WTC11 (cell line): ENCODE measurements around the gene MTMR10. TPM values are rescaled to one million over a fixed set of nuclear protein-coding genes. Genes with fewer than 3 reads are reported as not detected.

Experiments used
- ATAC-seq: fragments of 200-7000 bp; cut with Tn5 transposase; 2 replicates; pipeline ENCODE4 v1.10.0; 2021; ENCODE audit warnings: mild to moderate bottlenecking, moderate library complexity
- CTCF ChIA-PET: fragments of 300-600 bp; sonication (Branson Sonifier 250); formaldehyde crosslinking; loops from one replicate; lab custom pipeline; 2021; ENCODE audit warnings: antibody characterized with exemption; lab: Charles Lee
- POLR2A ChIA-PET: fragments of 350-600 bp; sonication (Branson Sonifier 250); formaldehyde crosslinking; loops from one replicate; lab custom pipeline; 2021; ENCODE audit warnings: antibody characterized with exemption; lab: Charles Lee
- DNase-seq: peaks from one replicate; pipeline ENCODE4 v3.0.0; 2021; ENCODE audit warnings: low spot score
- H3K27ac Mint-ChIP-seq: 2 replicates; pipeline ENCODE4 v1.8.0; 2021; ENCODE audit warnings: mixed read lengths
- H3K27me3 Mint-ChIP-seq: 2 replicates; pipeline ENCODE4 v1.8.0; 2021; ENCODE audit warnings: low read depth, mild to moderate bottlenecking, moderate library complexity, mixed read lengths
- H3K36me3 Mint-ChIP-seq: 2 replicates; pipeline ENCODE4 v1.8.0; 2021; ENCODE audit warnings: mixed read lengths
- H3K4me1 Mint-ChIP-seq: 2 replicates; pipeline ENCODE4 v1.8.0; 2022; ENCODE audit warnings: mixed read lengths
- H3K4me3 Mint-ChIP-seq: 2 replicates; pipeline ENCODE4 v1.8.0; 2021; ENCODE audit warnings: mild to moderate bottlenecking, moderate library complexity, mixed read lengths
- H3K9me3 Mint-ChIP-seq: 2 replicates; pipeline ENCODE4 v1.8.0; 2021; ENCODE audit warnings: mixed read lengths
- ATF2 ChIP-seq: sonication (generic); formaldehyde crosslinking; IDR thresholded peaks from 2 replicates; pipeline ENCODE4 v1.8.1; 2022; ENCODE audit warnings: low read depth, missing genetic modification reagents, borderline replicate concordance
- CBFB ChIP-seq: sonication (generic); formaldehyde crosslinking; IDR thresholded peaks from 2 replicates; pipeline ENCODE4 v1.8.1; 2022; ENCODE audit warnings: mild to moderate bottlenecking, low read depth, missing genetic modification reagents
- ESRRA ChIP-seq: sonication (generic); formaldehyde crosslinking; IDR thresholded peaks from 2 replicates; pipeline ENCODE4 v1.8.1; 2022; ENCODE audit warnings: mild to moderate bottlenecking, missing genetic modification reagents, borderline replicate concordance
- ETV6 ChIP-seq: sonication (generic); formaldehyde crosslinking; IDR thresholded peaks from 2 replicates; pipeline ENCODE4 v1.8.1; 2022; ENCODE audit warnings: mild to moderate bottlenecking, missing genetic modification reagents
- FOXP1 ChIP-seq: sonication (generic); formaldehyde crosslinking; IDR thresholded peaks from 2 replicates; pipeline ENCODE4 v1.8.0; 2022; ENCODE audit warnings: missing genetic modification reagents, mild to moderate bottlenecking, moderate library complexity, borderline replicate concordance
- JAZF1 ChIP-seq: fragments of 250-450 bp; sonication (Bioruptor Pico); IDR thresholded peaks from 2 replicates; pipeline ENCODE4 v1.9.0; 2021; ENCODE audit warnings: moderate library complexity, mild to moderate bottlenecking, inconsistent platforms
- MAX ChIP-seq: sonication (generic); formaldehyde crosslinking; IDR thresholded peaks from 2 replicates; pipeline ENCODE4 v1.8.0; 2022; ENCODE audit warnings: mild to moderate bottlenecking, missing genetic modification reagents
- MYBL2 ChIP-seq: sonication (generic); formaldehyde crosslinking; IDR thresholded peaks from 2 replicates; pipeline ENCODE4 v1.8.1; 2023; ENCODE audit warnings: mild to moderate bottlenecking, moderate library complexity, missing genetic modification reagents
- NFATC4 ChIP-seq: fragments of 250-450 bp; sonication (Bioruptor Pico); IDR thresholded peaks from 2 replicates; pipeline ENCODE4 v1.9.0; 2021; ENCODE audit warnings: mild to moderate bottlenecking
- NR1H2 ChIP-seq: sonication (generic); formaldehyde crosslinking; IDR thresholded peaks from 2 replicates; pipeline ENCODE4 v1.9.0; 2021; ENCODE audit warnings: mild to moderate bottlenecking, moderate library complexity, missing genetic modification reagents
- NR3C1 ChIP-seq: sonication (generic); formaldehyde crosslinking; conservative IDR thresholded peaks from 2 replicates; pipeline ENCODE4 v1.8.1; 2023; ENCODE audit warnings: low read depth, mild to moderate bottlenecking, missing genetic modification reagents
- RORB ChIP-seq: fragments of 250-450 bp; sonication (Bioruptor Pico); IDR thresholded peaks from 2 replicates; pipeline ENCODE4 v1.9.0; 2021; ENCODE audit warnings: mild to moderate bottlenecking
- TEAD1 ChIP-seq: sonication (generic); formaldehyde crosslinking; IDR thresholded peaks from 2 replicates; pipeline ENCODE4 v1.8.0; 2022; ENCODE audit warnings: mild to moderate bottlenecking, missing genetic modification reagents
- USF1 ChIP-seq: sonication (generic); formaldehyde crosslinking; IDR thresholded peaks from 2 replicates; pipeline ENCODE4 v1.8.0; 2022; ENCODE audit warnings: mild to moderate bottlenecking, missing genetic modification reagents
- ZBTB43 ChIP-seq: sonication (generic); formaldehyde crosslinking; IDR thresholded peaks from 2 replicates; pipeline ENCODE4 v1.8.1; 2023; ENCODE audit warnings: mild to moderate bottlenecking, missing genetic modification reagents
- ZMAT4 ChIP-seq: fragments of 250-450 bp; sonication (Bioruptor Pico); IDR thresholded peaks from 2 replicates; pipeline ENCODE4 v1.9.0; 2021; ENCODE audit warnings: mild to moderate bottlenecking
- ZNF138 ChIP-seq: sonication (generic); formaldehyde crosslinking; conservative IDR thresholded peaks from 2 replicates; pipeline ENCODE4 v1.8.1; 2022; ENCODE audit warnings: mild to moderate bottlenecking, moderate library complexity, missing genetic modification reagents
- ZNF219 ChIP-seq: sonication (generic); formaldehyde crosslinking; IDR thresholded peaks from 2 replicates; pipeline ENCODE4 v1.8.0; 2023; ENCODE audit warnings: missing genetic modification reagents, mild to moderate bottlenecking, borderline replicate concordance
- ZNF416 ChIP-seq: fragments of 250-450 bp; sonication (Bioruptor Pico); IDR thresholded peaks from 2 replicates; pipeline ENCODE4 v1.9.0; 2021; ENCODE audit warnings: mild to moderate bottlenecking, inconsistent platforms
- ZNF512 ChIP-seq: sonication (generic); formaldehyde crosslinking; IDR thresholded peaks from 2 replicates; pipeline ENCODE4 v1.8.1; 2022; ENCODE audit warnings: missing genetic modification reagents, borderline replicate concordance
- ZNF532 ChIP-seq: fragments of 250-450 bp; sonication (Bioruptor Pico); IDR thresholded peaks from 2 replicates; pipeline ENCODE4 v1.9.0; 2021; ENCODE audit warnings: mild to moderate bottlenecking, borderline replicate concordance
- ZNF671 ChIP-seq: fragments of 250-450 bp; sonication (Bioruptor Pico); IDR thresholded peaks from 2 replicates; pipeline ENCODE4 v1.8.0; 2021; ENCODE audit warnings: mild to moderate bottlenecking
- ZSCAN18 ChIP-seq: fragments of 250-450 bp; sonication (Bioruptor Pico); IDR thresholded peaks from 2 replicates; pipeline ENCODE4 v2.1.2; 2022; ENCODE audit warnings: mild to moderate bottlenecking, moderate library complexity
- total RNA-seq: library from RNA; stranded (reverse); gene quantifications from 3 replicates; pipeline ENCODE4 v1.2.3, GENCODE V29; 2021

The MTMR10 gene
- total RNA-seq, 1 experiment from 2014 or later = 15.9 TPM

GRCh38 chr15:30985081-30985531, 6.3 kb downstream of the MTMR10 start (continued):
- TF ChIP-seq ZNF532 (CRISPR knock-in tag) (no peak), FOXP1 (CRISPR knock-in tag) (no peak), ZNF512 (no peak), ATF2 (CRISPR knock-in tag) (no peak), ETV6 (CRISPR knock-in tag) (no peak), ZNF671 (CRISPR knock-in tag) (no peak), TEAD1 (CRISPR knock-in tag) (no peak), CBFB (no peak), RORB (CRISPR knock-in tag) (no peak), MAX (CRISPR knock-in tag) (no peak)
- TF ChIP-seq, all 79 proteins: peak for 0

GRCh38 chr15:30984542-30984941, 6.9 kb downstream of the MTMR10 start:
- Mint-ChIP-seq H3K27me3 (no peaks in the 10 kb centered on the region), H3K27ac (0 out of 2 replicates have a peak overlapping the region, but pooled peaks have one; percentile 13), H3K36me3 (peaks cover 4% of the 10 kb centered on the region; the same call in 1 of the 2 replicates), H3K4me1 (peaks cover 21% of the 10 kb centered on the region), H3K4me3 (no peak overlapping the region), H3K9me3 (no peaks in the 10 kb centered on the region)
- ChIA-PET CTCF (interaction anchor here (3.9 kb wide), 1 partner anchor 144 kb away, joined by 17 read pairs; no protein-coding TSS in a partner anchor), POLR2A (no interaction called here)
- no peak for TF ChIP-seq ZNF138 (CRISPR knock-in tag)
- TF ChIP-seq USF1 = no peak
- no peak for TF ChIP-seq CBFB
- no peak for TF ChIP-seq JAZF1
- no peak for TF ChIP-seq NFATC4 (CRISPR knock-in tag)
- TF ChIP-seq ETV6 (CRISPR knock-in tag) = no peak
- TF ChIP-seq NR1H2 = no peak
- no peak for TF ChIP-seq ZSCAN18
- no peak for TF ChIP-seq ZNF219 (CRISPR knock-in tag)
- no peak for TF ChIP-seq FOXP1 (CRISPR knock-in tag)
- no peak for TF ChIP-seq MYBL2 (CRISPR knock-in tag)
- TF ChIP-seq ZNF416 (CRISPR knock-in tag) = no peak
- TF ChIP-seq ZMAT4 (CRISPR knock-in tag) = no peak
- TF ChIP-seq ESRRA = no peak
- TF ChIP-seq NR3C1 (CRISPR knock-in tag) = no peak
- no peak for TF ChIP-seq ZBTB43
- TF ChIP-seq ATF2 (CRISPR knock-in tag) = no peak
- DNase-seq (no peak), ATAC-seq (no peak)
